Lung (tissue), 12 donors: Measurements from ENCODE around the gene GRM4. TPM values are rescaled to one million over a fixed set of nuclear protein-coding genes. Genes with fewer than 3 reads are reported as not detected.

Source experiments
- ATAC-seq: fragments of 200-7000 bp; cut with Tn5 transposase; one replicate; pipeline ENCODE4 v1.9.1; 2020; ENCODE audit warnings: moderate number of reproducible peaks; ENCODE audit not compliant: insufficient read depth, low FRiP score
- DNase-seq, 3 donors: peaks; one replicate each; pipeline ENCODE4 v3.0.0-alpha.2; 2013 to 2017
- H3K27ac ChIP-seq, 2 donors: one replicate each; pipeline ENCODE4 v1.5.1; 2013; ENCODE audit warnings: mild to moderate bottlenecking in 2 of 2, moderate library complexity in 2 of 2, control low read depth in 1 of 2, inconsistent platforms in 1 of 2, low read depth in 1 of 2, low read length in 1 of 2
- H3K27me3 ChIP-seq, 3 donors: one replicate each; pipeline ENCODE4 v1.5.1; 2013; ENCODE audit warnings: low read length in 2 of 3; ENCODE audit not compliant: control insufficient read depth in 3 of 3, insufficient read depth in 3 of 3
- H3K36me3 ChIP-seq, 4 donors: one replicate each; pipeline ENCODE4 v1.5.1; 2013; ENCODE audit warnings: low read length in 4 of 4, mild to moderate bottlenecking in 1 of 4, moderate library complexity in 1 of 4; ENCODE audit not compliant: control insufficient read depth in 4 of 4, insufficient read depth in 4 of 4
- H3K4me1 ChIP-seq, 5 donors: one replicate each; pipeline ENCODE4 v1.5.1; 2013; ENCODE audit warnings: low read length in 5 of 5, mild to moderate bottlenecking in 2 of 5, moderate library complexity in 1 of 5; ENCODE audit not compliant: control insufficient read depth in 5 of 5, insufficient read depth in 5 of 5
- H3K4me3 ChIP-seq: one replicate; pipeline ENCODE4 v1.5.1; 2013; ENCODE audit warnings: mild to moderate bottlenecking, control low read depth, moderate library complexity
- H3K9ac ChIP-seq, 2 donors: one replicate each; pipeline ENCODE4 v1.5.1; 2013; ENCODE audit warnings: low read length in 2 of 2, control low read depth in 1 of 2; ENCODE audit not compliant: insufficient read depth in 1 of 2
- H3K9me3 ChIP-seq, 4 donors: one replicate each; pipeline ENCODE4 v1.5.1; 2013; ENCODE audit warnings: low read length in 3 of 4, mild to moderate bottlenecking in 1 of 4, moderate library complexity in 1 of 4; ENCODE audit not compliant: control insufficient read depth in 4 of 4, insufficient read depth in 3 of 4
- CTCF ChIP-seq: IDR thresholded peaks from 2 replicates; pipeline ENCODE4 v1.5.1; 2012; ENCODE audit warnings: mild to moderate bottlenecking; ENCODE audit errors: control extremely low read depth, extremely low read depth
- WGBS, 2 donors: extraction: QIAGEN DNeasy Blood & Tissue Kit; methylation state at CpG; one replicate each; pipeline ENCODE4 v1.1.7; 2013; 5-methylcytosine and 5-hydroxymethylcytosine counted together
- polyA plus RNA-seq, 2 donors: library from polyadenylated mRNA; stranded (reverse); fragments of 200-250 nt; gene quantifications; one replicate each; pipeline ENCODE4 v1.2.1, GENCODE V29; 2013
- total RNA-seq, 2 donors: library from RNA; depleted of rRNA in 1 of 2; stranded (reverse); fragments of >200 nt in 1 of 2; gene quantifications; one replicate each; pipeline ENCODE4 v1.2.1, GENCODE V29; 2014 to 2021
- donor health status: control.
- donor health status: control.
- donor health status: Bipolar disorder and iron deficiency.
- donor health status: healthy.
- donor health status: DM: yes; HTN: yes; CAD: no.

Gene GRM4
- total and polyA plus RNA-seq, 4 donors: 0.02 to 0.34 (median 0.09) TPM

GRCh38 chr6:34138914-34139510, 6.9 kb downstream of the GRM4 start:
- Histone ChIP-seq H3K9ac (no peak overlapping the region), H3K9me3 (peaks cover 0 to 4% (median 0%) of the 10 kb centered on the region in 4 donors), H3K36me3 (no peaks in the 10 kb centered on the region), H3K4me3 (no peak overlapping the region), H3K27me3 (peaks cover 6 to 60% (median 32%) of the 10 kb centered on the region in 3 donors), H3K4me1 (peaks cover 0 to 8% (median 2%) of the 10 kb centered on the region in 5 donors), H3K27ac (no peak overlapping the region)
- WGBS, 2 donors: 3 to 19% methylated on average over 4 of the region's 5 CpGs
- TF ChIP-seq CTCF: no peak
- DNase-seq (no peak), ATAC-seq (no peak)

DNA sequence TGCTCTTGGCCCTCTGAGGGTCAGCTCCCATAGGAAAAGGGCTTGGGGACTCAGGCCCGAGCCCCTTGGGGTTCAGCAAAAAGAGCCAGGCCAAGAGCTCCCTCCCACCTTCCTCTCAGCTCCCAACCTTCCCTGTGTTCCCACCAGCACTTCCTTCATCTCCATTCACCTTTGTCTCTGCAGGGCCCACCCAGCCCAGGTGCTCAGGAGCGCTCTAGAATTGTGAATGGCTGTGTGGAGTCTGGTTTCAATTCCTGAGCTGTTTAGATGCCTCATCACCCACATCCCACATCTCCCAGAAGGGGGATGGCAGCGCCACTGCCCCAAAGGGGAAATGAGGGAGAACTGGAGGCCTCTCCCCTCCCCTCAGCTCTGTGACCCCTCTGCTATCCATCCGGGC, 7.7 kb downstream of the GRM4 start:
- no peak for TF ChIP-seq CTCF
- Histone ChIP-seq H3K36me3 (no peaks in the 10 kb centered on the region), H3K9ac (no peak overlapping the region), H3K4me1 (peaks cover 0 to under 1% (median 0%) of the 10 kb centered on the region in 5 donors), H3K27me3 (peaks cover 8 to 52% (median 24%) of the 10 kb centered on the region in 3 donors), H3K9me3 (peaks cover 0 to 4% (median 0%) of the 10 kb centered on the region in 4 donors), H3K27ac (no peak overlapping the region), H3K4me3 (no peak overlapping the region)
- 58 to 79% methylated on average over 4 of the region's 4 CpGs for WGBS, 2 donors
- ATAC-seq: no peak
- no peak for DNase-seq

GRCh38 chr6:34135541-34135940, 10.3 kb downstream of the GRM4 start:
- no peak for DNase-seq
- no peak overlapping the region for H3K9ac ChIP-seq
- H3K9me3 ChIP-seq: peaks cover 0 to 4% (median 0%) of the 10 kb centered on the region in 4 donors
- no peak overlapping the region for H3K27ac ChIP-seq
- peaks cover 6 to 29% (median 8%) of the 10 kb centered on the region in 3 donors for H3K27me3 ChIP-seq
- no peak for ATAC-seq
- H3K36me3 ChIP-seq: no peaks in the 10 kb centered on the region
- no peaks in the 10 kb centered on the region for H3K4me1 ChIP-seq
- 76 to 89% methylated on average over 2 of the region's 2 CpGs for WGBS, 2 donors
- H3K4me3 ChIP-seq: no peak overlapping the region
- no peak for TF ChIP-seq CTCF
